K562 (cell line): ENCODE measurements around the gene EHBP1. TPM values are rescaled to one million over a fixed set of nuclear protein-coding genes. Genes with fewer than 3 reads are reported as not detected.

Source experiments
- ATAC-seq: fragments of 200-7000 bp; cut with Tn5 transposase; 3 replicates; pipeline ENCODE4 v1.9.1; 2020; ENCODE audit warnings: moderate library complexity
- BruUV-seq: library from RNA; stranded (reverse); fragments of 400-500 nt; replicated peaks from 2 replicates; lab custom pipeline; 2021; lab: Mats Ljungman, UMichigan
- CTCF ChIA-PET: fragments of 300-600 bp; formaldehyde crosslinking; extraction: SDS; loops from one replicate; lab custom pipeline; 2021; ENCODE audit warnings: low intra/inter-chr PET ratio; lab: Yijun Ruan, JAX
- POLR2A ChIA-PET: fragments of 300-600, 350-650 bp; sonication (Branson Sonifier 250); formaldehyde crosslinking; extraction: SDS; loops from one replicate; lab custom pipeline; 2021; ENCODE audit warnings: antibody characterized with exemption, inconsistent platforms; lab: Yijun Ruan, JAX
- DNase-seq, 4 experiments: peaks; one replicate each; pipeline versions ENCODE4 v3.0.0 to v3.0.0-alpha.2; 2011 to 2018; ENCODE audit warnings: low spot score in 3 of 4, mixed read lengths in 3 of 4; ENCODE audit errors: extremely low read depth in 1 of 4
- FAIRE-seq: peaks from 2 replicates; lab custom pipeline; 2011; peaks lifted over from hg19 to GRCh38; lab: Jason Lieb, UNC
- H2AFZ ChIP-seq: 2 replicates; pipeline ENCODE4 v1.6.0; 2011; ENCODE audit warnings: low read depth, low read length, control low read depth, inconsistent platforms
- H3K27ac ChIP-seq: fragments of 200-600 bp; 3 replicates; pipeline ENCODE4 v1.8.0; 2011; ENCODE audit warnings: low read depth, mild to moderate bottlenecking, control low read depth, inconsistent platforms, low read length, moderate library complexity, mixed read lengths; ENCODE audit errors: extremely low read depth
- H3K27me3 ChIP-seq, 2 experiments: fragments of 300-600 bp in 1 of 2; 2 replicates in 1 of 2; 3 replicates in 1 of 2; pipeline versions ENCODE4 v1.6.0 to v1.8.0; 2011; ENCODE audit warnings: inconsistent platforms in 2 of 2, low read length in 2 of 2, mild to moderate bottlenecking in 1 of 2, mixed read lengths in 1 of 2, moderate library complexity in 1 of 2; ENCODE audit not compliant: control insufficient read depth in 2 of 2, insufficient read depth in 2 of 2
- H3K36me3 ChIP-seq: fragments of 300-600 bp; 3 replicates; pipeline ENCODE4 v1.8.0; 2011; ENCODE audit warnings: mild to moderate bottlenecking, low read length, inconsistent platforms; ENCODE audit not compliant: control insufficient read depth, insufficient read depth
- H3K4me1 ChIP-seq, 2 experiments: fragments of 200-600 bp in 1 of 2; replicated peaks in 1 of 2; 2 replicates in 1 of 2; 3 replicates in 1 of 2; pipeline versions ENCODE4 v1.5.1 to v1.8.0; 2011; ENCODE audit warnings: inconsistent platforms in 2 of 2, low read length in 2 of 2, mild to moderate bottlenecking in 1 of 2, mixed read lengths in 1 of 2, moderate library complexity in 1 of 2; ENCODE audit not compliant: control insufficient read depth in 2 of 2, insufficient read depth in 2 of 2
- H3K4me2 ChIP-seq: 2 replicates; pipeline ENCODE4 v1.6.1; 2011; ENCODE audit warnings: low read length, control low read depth, inconsistent platforms, mixed read lengths; ENCODE audit not compliant: insufficient read depth
- H3K4me3 ChIP-seq: fragments of 200-600 bp; sonication (generic), shearing (Covaris generic); 2 replicates; pipeline ENCODE4 v1.5.1; 2016; ENCODE audit warnings: control low read depth, inconsistent platforms
- H3K79me2 ChIP-seq: fragments of 200-600 bp; 3 replicates; pipeline ENCODE4 v1.8.0; 2011; ENCODE audit warnings: low read length, inconsistent platforms; ENCODE audit not compliant: control insufficient read depth, insufficient read depth
- H3K9ac ChIP-seq, 2 experiments: 2 replicates each; pipeline versions ENCODE4 v1.6.0 to v1.6.1; 2011; ENCODE audit warnings: low read depth in 2 of 2, low read length in 2 of 2, control low read depth in 1 of 2, inconsistent platforms in 1 of 2, mild to moderate bottlenecking in 1 of 2, mixed read lengths in 1 of 2; ENCODE audit not compliant: insufficient read depth in 1 of 2
- H3K9me1 ChIP-seq: one replicate; pipeline ENCODE4 v1.6.0; 2011; ENCODE audit warnings: inconsistent platforms, mild to moderate bottlenecking, low read length, moderate library complexity; ENCODE audit not compliant: control insufficient read depth, insufficient read depth
- H3K9me3 ChIP-seq: replicated peaks from 2 replicates; pipeline ENCODE4 v1.5.1; 2011; ENCODE audit warnings: low read depth, low read length, inconsistent platforms; ENCODE audit not compliant: control insufficient read depth, insufficient read depth
- H4K20me1 ChIP-seq: replicated peaks from 2 replicates; pipeline ENCODE4 v1.6.1; 2011; ENCODE audit warnings: low read length, inconsistent platforms, mixed read lengths; ENCODE audit not compliant: control insufficient read depth, insufficient read depth
- EZH2 ChIP-seq: IDR thresholded peaks from 2 replicates; pipeline ENCODE4 v1.6.1; 2012; ENCODE audit warnings: low read depth, mild to moderate bottlenecking, inconsistent platforms, low read length, borderline replicate concordance
- KHSRP ChIP-seq: fragments of 450-650 bp; IDR thresholded peaks from 2 replicates; pipeline ENCODE4 v1.6.1; 2017
- MCM3 ChIP-seq: fragments of 450-650 bp; IDR thresholded peaks from 2 replicates; pipeline ENCODE4 v1.6.1; 2016
- NFIC ChIP-seq: fragments of 450-650 bp; IDR thresholded peaks from 2 replicates; pipeline ENCODE4 v1.6.1; 2017; ENCODE audit warnings: mild to moderate bottlenecking, inconsistent platforms
- NR0B1 ChIP-seq: fragments of 450-650 bp; IDR thresholded peaks from one replicate; pipeline ENCODE4 v1.6.1; 2018; ENCODE audit warnings: mild to moderate bottlenecking, moderate library complexity; ENCODE audit not compliant: partially characterized antibody
- REST ChIP-seq, 2 experiments: fragments of 450-650 bp; formaldehyde crosslinking in 1 of 2; IDR thresholded peaks; 2 replicates each; pipeline versions ENCODE4 v1.4.0 to v1.6.1; 2014 to 2020; ENCODE audit warnings: mild to moderate bottlenecking in 2 of 2, borderline replicate concordance in 1 of 2, low read depth in 1 of 2
- RNF219 ChIP-seq: fragments of 250-450 bp; sonication (Bioruptor Pico); IDR thresholded peaks from 2 replicates; pipeline ENCODE4 v1.5.0; 2022; ENCODE audit warnings: mild to moderate bottlenecking
- TCF3 ChIP-seq: sonication (generic); formaldehyde crosslinking; IDR thresholded peaks from 2 replicates; pipeline ENCODE4 v1.4.0; 2020; ENCODE audit warnings: mild to moderate bottlenecking, missing genetic modification reagents
- ZC3H8 ChIP-seq: fragments of 450-650 bp; IDR thresholded peaks from 2 replicates; pipeline ENCODE4 v1.6.1; 2017
- WGBS: fragments of 100-300 bp; shearing (Covaris generic); methylation state at CpG from one replicate; pipeline ENCODE4 v1.1.6; 2016; ENCODE audit warnings: low coverage, mixed read lengths; ENCODE audit not compliant: insufficient coverage; ENCODE audit errors: missing lambda C conversion rate; 5-methylcytosine and 5-hydroxymethylcytosine counted together
- in situ Hi-C: fragments of 300-500 bp; cut with MboI; formaldehyde crosslinking; loops from 4 replicates; pipeline ENCODE4 v1.15.0; 2018; ENCODE audit warnings: inconsistent platforms, mixed read lengths
- intact Hi-C: fragments of 100-400 bp; cut with micrococcal nuclease; formaldehyde crosslinking; loops from 2 replicates; pipeline ENCODE4 v1.14.2; 2022
- polyA plus RNA-seq, 8 experiments: library from polyadenylated mRNA; depleted of rRNA in 4 of 8; stranded (reverse) in 5 of 8; unstranded in 3 of 8; fragments of >200 nt; fragmentation: Nextera tagmentation in 2 of 8; fragmentation: Illumina TruSeq in 1 of 8; extraction: Ambion mirVana in 2 of 8; extraction: Trizol in 1 of 8; gene quantifications; 2 replicates each; pipeline versions ENCODE4 v1.2.1 to v1.2.3, GENCODE V29; 2011 to 2014; ENCODE audit warnings: inconsistent platforms in 1 of 8, missing spikeins in 1 of 8
- total RNA-seq, 7 experiments: library from RNA; depleted of rRNA in 6 of 7; stranded (reverse); fragments of >200 nt in 6 of 7; fragmentation: Illumina TruSeq in 2 of 7; extraction: Trizol in 2 of 7; gene quantifications; 2 replicates each; pipeline versions ENCODE4 v1.2.1 to v1.2.3, GENCODE V29; 2011 to 2021; ENCODE audit warnings: low replicate concordance in 1 of 7

Gene EHBP1
- total and polyA plus RNA-seq, 9 of the 15 experiments (the other 6 are each of a cell fraction or from before 2014, with no cell fraction given) = 8.9 to 26.6 (median 19.3) TPM

GRCh38 chr2:62792408-62792807, 86.9 kb downstream of the EHBP1 start (continued):
- TF ChIP-seq REST (IDR thresholded peaks at IDR 0.05; ENCODE audit: borderline replicate concordance) = no peak
- TF ChIP-seq REST (CRISPR knock-in tag; IDR thresholded peaks at IDR 0.05; ENCODE audit: low read depth) = no peak
- no peak for TF ChIP-seq NFIC

- ATAC-seq = no peak
- H2AFZ ChIP-seq = no peak overlapping the region
- CTCF ChIA-PET = no interaction called here
- H3K27me3 ChIP-seq = no peaks in the 10 kb centered on the region
- no peaks in the 10 kb centered on the region for H3K4me1 ChIP-seq
- no peak overlapping the region for H3K4me2 ChIP-seq
- no peak overlapping the region for H3K27ac ChIP-seq
- H4K20me1 ChIP-seq = no peaks in the 10 kb centered on the region
- in situ Hi-C loops (no loop called here), intact Hi-C loops (loop anchor here (10.0 kb wide), 1 partner anchor 502 kb away; no protein-coding TSS in a partner anchor)
- 82% methylated on average over 2 of the region's 2 CpGs for WGBS
- H3K9me3 ChIP-seq = no peaks in the 10 kb centered on the region
- no peak overlapping the region for H3K4me3 ChIP-seq
- H3K36me3 ChIP-seq = no peaks in the 10 kb centered on the region
- no peaks in the 10 kb centered on the region for H3K79me2 ChIP-seq
- no peak for DNase-seq
- no peak overlapping the region for H3K9ac ChIP-seq
- H3K9me1 ChIP-seq = no peaks in the 10 kb centered on the region
- POLR2A ChIA-PET = no interaction called here
- no TSS peak for BruUV-seq
- no peak for FAIRE-seq
- TF ChIP-seq RNF219 (no peak), KHSRP (no peak), MCM3 (no peak), ZC3H8 (no peak), NR0B1 (no peak), TCF3 (CRISPR knock-in tag) (no peak), EZH2 (no peak)
Measured at GRCh38 chr2:62793213-62793612, 87.7 kb downstream of the EHBP1 start.
